ENCODE data around the gene MERTK. TPM values are rescaled to one million over a fixed set of nuclear protein-coding genes. Genes with fewer than 3 reads are reported as not detected.

MERTK gene
- total RNA-seq, 1 donor from 2014 or later = 11.1 TPM

- peaks cover 16 to 21% of the 10 kb centered on the region in 2 donors for H3K4me1 ChIP-seq
- H3K9me3 ChIP-seq = no peaks in the 10 kb centered on the region
- no peak for DNase-seq (ENCODE audit: low spot score in 2 of 2)
- H3K36me3 ChIP-seq = peaks cover 10 to 12% of the 10 kb centered on the region in 2 donors
- H3K27ac ChIP-seq = peak overlapping the region; percentile 90 to 97
- no peak overlapping the region for H3K4me3 ChIP-seq
- TF ChIP-seq, protein P1, sequence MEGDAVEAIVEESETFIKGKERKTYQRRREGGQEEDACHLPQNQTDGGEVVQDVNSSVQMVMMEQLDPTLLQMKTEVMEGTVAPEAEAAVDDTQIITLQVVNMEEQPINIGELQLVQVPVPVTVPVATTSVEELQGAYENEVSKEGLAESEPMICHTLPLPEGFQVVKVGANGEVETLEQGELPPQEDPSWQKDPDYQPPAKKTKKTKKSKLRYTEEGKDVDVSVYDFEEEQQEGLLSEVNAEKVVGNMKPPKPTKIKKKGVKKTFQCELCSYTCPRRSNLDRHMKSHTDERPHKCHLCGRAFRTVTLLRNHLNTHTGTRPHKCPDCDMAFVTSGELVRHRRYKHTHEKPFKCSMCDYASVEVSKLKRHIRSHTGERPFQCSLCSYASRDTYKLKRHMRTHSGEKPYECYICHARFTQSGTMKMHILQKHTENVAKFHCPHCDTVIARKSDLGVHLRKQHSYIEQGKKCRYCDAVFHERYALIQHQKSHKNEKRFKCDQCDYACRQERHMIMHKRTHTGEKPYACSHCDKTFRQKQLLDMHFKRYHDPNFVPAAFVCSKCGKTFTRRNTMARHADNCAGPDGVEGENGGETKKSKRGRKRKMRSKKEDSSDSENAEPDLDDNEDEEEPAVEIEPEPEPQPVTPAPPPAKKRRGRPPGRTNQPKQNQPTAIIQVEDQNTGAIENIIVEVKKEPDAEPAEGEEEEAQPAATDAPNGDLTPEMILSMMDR (IDR thresholded peaks at IDR 0.05) = no peak
- intact Hi-C loops (cut with DNase I) = loop anchor here (1.0 to 5.0 kb wide), 3 partner anchors 28 to 107 kb away; partner anchors contain the start of gene MERTK
- no peaks in the 10 kb centered on the region for H3K27me3 ChIP-seq
Measured at GRCh38 chr2:111945444-111946293, 47.3 kb downstream of the MERTK start.

DNA sequence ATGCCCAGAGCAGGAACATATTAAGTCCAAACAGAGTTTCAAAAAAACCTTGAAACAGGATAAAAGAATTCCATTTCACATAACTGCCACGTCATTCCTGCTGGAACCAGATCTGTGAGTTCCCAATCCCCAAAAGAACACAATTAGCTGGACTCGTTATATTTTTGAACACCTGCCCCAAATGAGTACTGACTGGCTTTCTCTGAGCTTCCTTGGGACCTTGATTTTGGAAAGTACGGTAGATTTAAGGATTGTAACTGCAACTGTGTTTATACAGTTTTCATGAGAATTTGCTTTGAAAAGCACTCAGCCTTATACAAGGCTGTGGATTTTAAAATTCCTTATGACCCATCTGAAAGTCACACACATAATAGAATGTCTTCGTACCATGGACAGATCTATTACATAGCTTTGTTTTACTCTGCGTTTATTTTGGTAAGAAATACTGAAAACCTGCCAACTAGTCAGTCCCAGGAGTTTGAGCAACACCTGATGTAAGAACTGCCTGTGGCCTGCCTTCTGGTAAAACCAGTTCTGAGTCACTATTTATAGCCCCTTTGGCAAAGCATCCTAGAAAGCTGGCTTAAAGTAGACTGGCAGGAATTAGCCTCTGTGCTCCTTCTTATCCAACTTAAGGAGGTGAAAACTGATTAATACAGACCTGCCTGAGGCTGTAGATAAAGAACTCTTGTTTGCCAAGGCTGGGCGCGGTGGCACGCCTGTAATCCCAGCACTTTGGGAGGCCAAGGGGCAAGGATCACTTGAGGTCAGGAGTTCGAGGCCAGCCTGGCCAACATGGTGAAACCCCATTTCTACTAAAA is 48.1 kb downstream of the MERTK start:
- peak overlapping the region in 1 of 2 donors; percentile 31 for H3K4me3 ChIP-seq
- H3K4me1 ChIP-seq = peaks cover 16 to 21% of the 10 kb centered on the region in 2 donors
- peak in 1 of 2 donors; percentile 86 for DNase-seq (ENCODE audit: low spot score in 2 of 2)
- TF ChIP-seq, protein P1 (IDR thresholded peaks at IDR 0.05) = no peak
- no peaks in the 10 kb centered on the region for H3K9me3 ChIP-seq
- H3K36me3 ChIP-seq = peaks cover 10 to 12% of the 10 kb centered on the region in 2 donors
- intact Hi-C loops (cut with DNase I) = loop anchor here (1.0 to 5.0 kb wide), 3 partner anchors 27 to 106 kb away; partner anchors contain the start of gene MERTK
- no peaks in the 10 kb centered on the region for H3K27me3 ChIP-seq
- H3K27ac ChIP-seq = peak overlapping the region; percentile 90 to 97

DNA sequence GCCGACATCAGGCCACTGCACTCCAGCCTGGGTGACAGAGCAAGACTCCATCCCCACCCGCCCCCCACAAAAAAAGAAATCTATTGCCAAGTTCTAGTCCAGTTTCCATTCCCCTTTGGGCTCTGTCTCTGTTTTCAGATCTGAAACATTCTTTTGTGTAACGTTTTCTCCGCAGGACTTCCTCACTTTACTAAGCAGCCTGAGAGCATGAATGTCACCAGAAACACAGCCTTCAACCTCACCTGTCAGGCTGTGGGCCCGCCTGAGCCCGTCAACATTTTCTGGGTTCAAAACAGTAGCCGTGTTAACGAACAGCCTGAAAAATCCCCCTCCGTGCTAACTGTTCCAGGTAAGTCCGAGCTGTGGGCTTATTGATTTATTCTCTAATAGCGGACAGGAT is 48.8 kb downstream of the MERTK start:
- Histone ChIP-seq H3K4me1 (peaks cover 16 to 21% of the 10 kb centered on the region in 2 donors), H3K9me3 (no peaks in the 10 kb centered on the region), H3K27ac (peak overlapping the region; percentile 90 to 97), H3K36me3 (peaks cover 10 to 12% of the 10 kb centered on the region in 2 donors), H3K27me3 (no peaks in the 10 kb centered on the region), H3K4me3 (peak overlapping the region in 1 of 2 donors; percentile 31)
- DNase-seq (ENCODE audit: low spot score in 2 of 2) = no peak
- TF ChIP-seq, protein P1 (IDR thresholded peaks at IDR 0.05) = no peak
- intact Hi-C loops (cut with DNase I) = loop anchor here (2.0 to 5.0 kb wide), 2 partner anchors 48 to 105 kb away; partner anchors contain the start of gene MERTK

DNA sequence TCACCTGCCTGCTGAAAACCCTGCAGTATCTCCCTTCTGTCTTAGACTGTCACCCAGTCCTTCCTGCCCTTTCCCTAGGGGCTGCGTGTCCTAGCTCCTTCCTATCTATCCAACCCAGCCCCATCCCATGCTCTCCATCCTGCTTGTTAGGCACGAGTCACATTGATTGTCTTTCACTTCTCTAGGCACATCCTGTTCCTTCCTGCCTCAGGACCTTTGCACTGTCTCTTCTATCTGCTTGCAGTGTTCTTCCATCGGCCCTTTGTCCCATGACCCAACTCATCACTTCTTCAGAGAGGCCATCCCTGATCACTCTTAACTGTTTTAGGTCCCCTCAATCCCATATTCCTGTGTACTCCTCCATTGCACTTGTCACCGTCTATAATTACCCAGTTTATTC is 50.4 kb downstream of the MERTK start:
- Histone ChIP-seq H3K4me3 (no peak overlapping the region), H3K27me3 (no peaks in the 10 kb centered on the region), H3K4me1 (peaks cover 16 to 21% of the 10 kb centered on the region in 2 donors), H3K9me3 (no peaks in the 10 kb centered on the region), H3K36me3 (peaks cover 12 to 14% of the 10 kb centered on the region in 2 donors), H3K27ac (peak overlapping the region in 1 of 2 donors; percentile 97)
- TF ChIP-seq, protein P1 (IDR thresholded peaks at IDR 0.05) = no peak
- intact Hi-C loops (cut with DNase I) = loop anchor here (5.0 kb wide), 1 partner anchor 103 kb away; no protein-coding TSS in a partner anchor
- no peak for DNase-seq (ENCODE audit: low spot score in 2 of 2)

DNA sequence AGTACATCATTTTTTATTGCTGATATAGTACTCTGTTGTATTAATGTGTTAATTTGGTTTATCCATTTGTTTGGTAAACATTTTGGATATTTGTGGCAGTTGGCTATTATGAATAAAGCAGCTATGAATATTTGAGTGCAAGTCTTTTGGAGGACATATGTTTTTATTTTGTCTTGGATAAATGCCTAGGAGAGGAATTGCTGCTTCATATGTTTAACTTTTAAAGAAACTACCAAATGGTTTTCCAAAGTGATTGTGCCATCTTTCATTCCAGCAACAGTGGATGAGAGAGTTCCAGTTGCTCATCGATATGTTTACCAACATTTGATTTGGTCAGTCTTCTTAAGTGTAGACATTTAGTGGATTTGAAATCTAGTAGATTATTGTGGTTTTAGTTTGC is 51.8 kb downstream of the MERTK start:
- H3K9me3 ChIP-seq = no peaks in the 10 kb centered on the region
- H3K27me3 ChIP-seq = no peaks in the 10 kb centered on the region
- peaks cover 16 to 21% of the 10 kb centered on the region in 2 donors for H3K4me1 ChIP-seq
- H3K36me3 ChIP-seq = peaks cover 12 to 16% of the 10 kb centered on the region in 2 donors
- DNase-seq (ENCODE audit: low spot score in 2 of 2) = no peak
- intact Hi-C loops (cut with DNase I) = no loop called here
- H3K27ac ChIP-seq = no peak overlapping the region
- TF ChIP-seq, protein P1 (IDR thresholded peaks at IDR 0.05) = no peak
- no peak overlapping the region for H3K4me3 ChIP-seq

Measured in ascending aorta (tissue), 2 donors.